Transverse colon (tissue), 4 donors: ENCODE results near the gene LRRC7. TPM values are rescaled to one million over a fixed set of nuclear protein-coding genes. Genes with fewer than 3 reads are reported as not detected.

Experiments used
- DNase-seq: peaks from one replicate; pipeline ENCODE4 v3.0.0-alpha.2; 2019
- H3K27ac ChIP-seq, 4 donors: fragments of 200-600 bp; sonication (generic); 2 replicates each; pipeline ENCODE4 v1.5.1; 2016 to 2018; ENCODE audit warnings: inconsistent platforms in 4 of 4
- H3K27me3 ChIP-seq: fragments of 200-600 bp; sonication (generic); 2 replicates; pipeline ENCODE4 v1.5.1; 2017; ENCODE audit warnings: inconsistent platforms
- H3K36me3 ChIP-seq, 4 donors: fragments of 200-600 bp; sonication (generic); 2 replicates each; pipeline ENCODE4 v1.5.1; 2017 to 2019; ENCODE audit warnings: inconsistent platforms in 4 of 4
- H3K4me1 ChIP-seq, 4 donors: fragments of 200-600 bp; sonication (generic); 2 replicates each; pipeline ENCODE4 v1.5.1; 2017 to 2020; ENCODE audit warnings: inconsistent platforms in 4 of 4
- H3K4me3 ChIP-seq, 4 donors: fragments of 200-600 bp; sonication (generic); 1 replicate in 1 of 4; 2 replicates in 3 of 4; pipeline versions ENCODE4 v1.5.1 to v1.6.1; 2017 to 2019; ENCODE audit warnings: inconsistent platforms in 4 of 4
- H3K9me3 ChIP-seq, 2 donors: fragments of 200-600 bp; sonication (generic); 2 replicates each; pipeline ENCODE4 v1.5.1; 2017 to 2019; ENCODE audit warnings: inconsistent platforms in 2 of 2
- CTCF ChIP-seq, 5 experiments: fragments of 200-600 bp in 3 of 5; fragments of 450-650 bp in 2 of 5; sonication (generic) in 3 of 5; IDR thresholded peaks; 1 replicate in 2 of 5; 2 replicates in 3 of 5; pipeline ENCODE4 v1.5.1; 2016 to 2017; ENCODE audit warnings: antibody characterized with exemption in 5 of 5, inconsistent platforms in 3 of 5, mild to moderate bottlenecking in 2 of 5, moderate library complexity in 1 of 5
- EP300 ChIP-seq: sonication (generic); formaldehyde crosslinking; IDR thresholded peaks from one replicate; pipeline ENCODE4 v1.6.1; 2017; ENCODE audit warnings: antibody characterized with exemption, low read depth
- POLR2A ChIP-seq: fragments of 450-650 bp; IDR thresholded peaks from one replicate; pipeline ENCODE4 v1.6.1; 2016; ENCODE audit warnings: antibody characterized with exemption, mild to moderate bottlenecking, moderate library complexity
- POLR2AphosphoS5 ChIP-seq, 3 donors: sonication (generic); formaldehyde crosslinking; IDR thresholded peaks; one replicate each; pipeline ENCODE4 v1.6.1; 2016; ENCODE audit warnings: antibody characterized with exemption in 3 of 3
- WGBS, 2 donors: methylation state at CpG; one replicate each; pipeline ENCODE4 v1.1.5; 2018; ENCODE audit warnings: low coverage in 1 of 2; 5-methylcytosine and 5-hydroxymethylcytosine counted together
- in situ Hi-C, 4 donors: fragments of 200-750 bp; cut with MboI; loops; one replicate each; pipeline versions ENCODE4 v1.15.0 to v1.15.1; 2017; ENCODE audit warnings: low sequenced_read_pairs in 3 of 4, low pct_ligation_motif_present in 1 of 4, low pct_unique_long_range_greater_than_20kb in 1 of 4
- intact Hi-C: fragments of 100-400 bp; cut with DNase I; formaldehyde crosslinking; loops from one replicate; pipeline ENCODE4 v1.15.1; 2023; ENCODE audit warnings: low total_unique reads
- total RNA-seq, 4 donors: library from RNA; depleted of rRNA; stranded (reverse); fragments of >200 nt; gene quantifications; one replicate each; pipeline ENCODE4 v1.1.0, GENCODE V29; 2016

LRRC7 gene
- total RNA-seq, 4 donors from 2014 or later: 0.32 to 1.1 TPM; not detected in 2

GRCh38 chr1:69991644-69992043 lies 423.9 kb downstream of the LRRC7 start:
- in situ Hi-C loops: no loop called here
- intact Hi-C loops: no loop called here
- 65 to 76% methylated on average over 3 of the region's 3 CpGs for WGBS, 2 donors
- DNase-seq: no peak
- no peaks in the 10 kb centered on the region for H3K9me3 ChIP-seq
- no peaks in the 10 kb centered on the region for H3K36me3 ChIP-seq
- no peak overlapping the region for H3K4me3 ChIP-seq
- H3K27me3 ChIP-seq: no peaks in the 10 kb centered on the region
- no peaks in the 10 kb centered on the region for H3K4me1 ChIP-seq
- TF ChIP-seq CTCF (IDR thresholded peaks at IDR 0.05) (no peak), EP300 (no peak), POLR2A (no peak), POLR2AphosphoS5 (IDR thresholded peaks at IDR 0.05) (no peak)
- H3K27ac ChIP-seq: no peak overlapping the region

GRCh38 chr1:69992594-69992993 lies 424.9 kb downstream of the LRRC7 start:
- WGBS, 2 donors: 69 to 100% methylated on average over 1 to 3 of the region's 3 CpGs
- no peak overlapping the region for H3K27ac ChIP-seq
- intact Hi-C loops (no loop called here), in situ Hi-C loops (no loop called here)
- DNase-seq: no peak
- H3K27me3 ChIP-seq: no peaks in the 10 kb centered on the region
- no peak overlapping the region for H3K4me3 ChIP-seq
- TF ChIP-seq POLR2A (no peak), POLR2AphosphoS5 (IDR thresholded peaks at IDR 0.05) (no peak), EP300 (no peak), CTCF (IDR thresholded peaks at IDR 0.05) (no peak)
- no peaks in the 10 kb centered on the region for H3K4me1 ChIP-seq
- no peaks in the 10 kb centered on the region for H3K36me3 ChIP-seq
- H3K9me3 ChIP-seq: no peaks in the 10 kb centered on the region

- Histone ChIP-seq H3K27me3 (no peaks in the 10 kb centered on the region), H3K27ac (no peak overlapping the region), H3K4me1 (no peaks in the 10 kb centered on the region), H3K4me3 (no peak overlapping the region), H3K9me3 (no peaks in the 10 kb centered on the region), H3K36me3 (no peaks in the 10 kb centered on the region)
- intact Hi-C loops (no loop called here), in situ Hi-C loops (no loop called here)
- TF ChIP-seq EP300 (no peak), POLR2AphosphoS5 (IDR thresholded peaks at IDR 0.05) (no peak), POLR2A (no peak), CTCF (IDR thresholded peaks at IDR 0.05) (no peak)
- DNase-seq: no peak
- WGBS, 2 donors: 50 to 55% methylated on average over 4 of the region's 4 CpGs
These were observed 426.1 kb downstream of the LRRC7 start for GRCh38 chr1:69993810-69994209.

DNA sequence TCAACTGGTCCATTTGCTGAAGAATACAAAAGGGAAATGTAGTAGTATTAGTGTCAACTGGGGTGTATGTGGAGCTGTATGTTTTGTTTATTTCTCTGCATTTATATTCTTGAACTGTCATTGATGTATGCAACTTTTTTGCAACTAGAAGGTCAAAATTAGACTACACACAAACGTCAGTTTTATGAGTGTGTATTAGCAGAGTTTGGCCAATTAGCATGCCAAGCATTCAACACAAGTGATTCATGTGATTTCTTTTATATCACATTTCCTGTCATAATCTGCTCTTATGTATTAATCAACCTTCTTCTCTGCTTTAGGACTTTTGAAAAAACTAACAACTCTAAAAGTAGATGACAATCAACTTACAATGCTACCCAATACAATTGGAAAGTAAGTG lies 426.5 kb downstream of the LRRC7 start:
- no peaks in the 10 kb centered on the region for H3K4me1 ChIP-seq
- WGBS, 2 donors: 18 to 21% methylated on average over 1 of the region's 1 CpG

More for the DNA sequence above, 426.5 kb downstream of the LRRC7 start:
- no peak overlapping the region for H3K27ac ChIP-seq
- in situ Hi-C loops (no loop called here), intact Hi-C loops (no loop called here)
- H3K4me3 ChIP-seq: no peak overlapping the region
- H3K9me3 ChIP-seq: no peaks in the 10 kb centered on the region
- H3K27me3 ChIP-seq: no peaks in the 10 kb centered on the region
- H3K36me3 ChIP-seq: no peaks in the 10 kb centered on the region
- no peak for DNase-seq
- TF ChIP-seq POLR2AphosphoS5 (IDR thresholded peaks at IDR 0.05) (no peak), CTCF (IDR thresholded peaks at IDR 0.05) (no peak), POLR2A (no peak), EP300 (no peak)
